Stimulated activated CD4-positive, alpha-beta T cell treated with anti-CD3 and anti-CD28 coated beads, Interleukin-1b, Interleukin-23, amount 100 ng/mL, for 48 hours (primary cell): ENCODE data around the gene BCAM.
A peak's percentile ranks its signal among the peaks of the same experiment; 100 is the strongest.
"Not testable (repeated sequence)": the region's sequence is repeated elsewhere in the genome, so short reads cannot be mapped to it uniquely, and the experiment has no call there.

Source experiments
- DNase-seq: peaks from one replicate; pipeline ENCODE4 v3.0.0-alpha.2; 2020

The BCAM gene

DNA sequence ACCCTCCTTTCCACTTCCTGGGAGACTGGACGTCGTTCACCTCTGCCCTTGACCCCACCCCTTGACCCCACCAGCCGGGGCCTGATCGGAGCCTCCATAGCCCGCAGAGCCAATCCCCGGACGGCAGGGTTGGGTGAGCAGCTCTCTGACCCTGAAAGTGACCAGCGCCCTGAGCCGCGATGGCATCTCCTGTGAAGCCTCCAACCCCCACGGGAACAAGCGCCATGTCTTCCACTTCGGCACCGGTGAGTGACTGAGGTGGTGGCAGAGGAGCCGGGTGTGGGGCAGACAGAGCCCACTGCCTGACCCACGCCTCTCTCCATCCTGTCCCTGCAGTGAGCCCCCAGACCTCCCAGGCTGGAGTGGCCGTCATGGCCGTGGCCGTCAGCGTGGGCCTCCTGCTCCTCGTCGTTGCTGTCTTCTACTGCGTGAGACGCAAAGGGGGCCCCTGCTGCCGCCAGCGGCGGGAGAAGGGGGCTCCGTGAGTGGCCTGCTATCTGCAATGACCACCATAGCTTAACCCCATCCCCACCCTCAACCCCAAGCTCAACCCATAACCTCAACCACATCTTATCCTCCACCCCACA lies 10.4 kb downstream of the BCAM start:
- no peak for DNase-seq

DNA sequence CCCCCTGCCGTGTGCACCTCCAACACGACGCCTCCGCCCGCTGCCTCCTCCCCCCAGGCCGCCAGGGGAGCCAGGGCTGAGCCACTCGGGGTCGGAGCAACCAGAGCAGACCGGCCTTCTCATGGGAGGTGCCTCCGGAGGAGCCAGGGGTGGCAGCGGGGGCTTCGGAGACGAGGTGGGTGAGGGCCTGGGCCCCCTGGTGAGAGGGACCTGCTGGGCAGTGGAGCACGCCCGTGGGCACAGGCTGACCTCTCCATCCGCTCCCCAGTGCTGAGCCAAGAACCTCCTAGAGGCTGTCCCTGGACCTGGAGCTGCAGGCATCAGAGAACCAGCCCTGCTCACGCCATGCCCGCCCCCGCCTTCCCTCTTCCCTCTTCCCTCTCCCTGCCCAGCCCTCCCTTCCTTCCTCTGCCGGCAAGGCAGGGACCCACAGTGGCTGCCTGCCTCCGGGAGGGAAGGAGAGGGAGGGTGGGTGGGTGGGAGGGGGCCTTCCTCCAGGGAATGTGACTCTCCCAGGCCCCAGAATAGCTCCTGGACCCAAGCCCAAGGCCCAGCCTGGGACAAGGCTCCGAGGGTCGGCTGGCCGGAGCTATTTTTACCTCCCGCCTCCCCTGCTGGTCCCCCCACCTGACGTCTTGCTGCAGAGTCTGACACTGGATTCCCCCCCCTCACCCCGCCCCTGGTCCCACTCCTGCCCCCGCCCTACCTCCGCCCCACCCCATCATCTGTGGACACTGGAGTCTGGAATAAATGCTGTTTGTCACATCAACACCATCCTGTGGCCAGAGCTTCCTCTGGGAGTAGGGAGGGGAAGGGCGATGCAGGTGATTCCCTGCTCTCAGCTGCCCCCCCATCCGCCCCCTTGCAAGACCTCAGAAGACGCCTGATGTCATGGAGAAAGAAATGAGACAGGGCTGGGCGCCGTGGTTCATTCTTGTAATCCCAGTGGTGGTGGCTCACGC lies 12.0 kb downstream of the BCAM start:
- no peak for DNase-seq

DNA sequence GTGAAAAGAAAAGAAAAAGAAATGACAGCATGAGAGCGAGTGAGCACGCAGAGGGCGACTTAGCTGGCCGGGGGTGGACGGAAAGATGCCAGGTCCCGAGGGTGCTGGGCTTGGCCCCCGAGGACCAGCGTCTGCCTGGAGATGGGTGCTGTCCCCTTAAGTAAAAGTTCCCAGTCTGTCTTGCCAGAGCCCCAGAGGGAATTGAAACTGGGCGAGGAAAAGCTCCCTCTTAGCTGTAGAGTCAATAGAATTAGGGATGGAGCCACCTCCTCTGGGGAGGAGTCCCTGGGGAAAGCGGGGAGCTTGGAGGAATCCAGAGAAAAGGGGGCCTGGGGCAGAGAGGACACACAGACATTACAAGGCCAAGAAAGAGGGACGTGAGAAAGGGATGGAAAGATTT lies 13.3 kb downstream of the BCAM start:
- DNase-seq = no peak

DNA sequence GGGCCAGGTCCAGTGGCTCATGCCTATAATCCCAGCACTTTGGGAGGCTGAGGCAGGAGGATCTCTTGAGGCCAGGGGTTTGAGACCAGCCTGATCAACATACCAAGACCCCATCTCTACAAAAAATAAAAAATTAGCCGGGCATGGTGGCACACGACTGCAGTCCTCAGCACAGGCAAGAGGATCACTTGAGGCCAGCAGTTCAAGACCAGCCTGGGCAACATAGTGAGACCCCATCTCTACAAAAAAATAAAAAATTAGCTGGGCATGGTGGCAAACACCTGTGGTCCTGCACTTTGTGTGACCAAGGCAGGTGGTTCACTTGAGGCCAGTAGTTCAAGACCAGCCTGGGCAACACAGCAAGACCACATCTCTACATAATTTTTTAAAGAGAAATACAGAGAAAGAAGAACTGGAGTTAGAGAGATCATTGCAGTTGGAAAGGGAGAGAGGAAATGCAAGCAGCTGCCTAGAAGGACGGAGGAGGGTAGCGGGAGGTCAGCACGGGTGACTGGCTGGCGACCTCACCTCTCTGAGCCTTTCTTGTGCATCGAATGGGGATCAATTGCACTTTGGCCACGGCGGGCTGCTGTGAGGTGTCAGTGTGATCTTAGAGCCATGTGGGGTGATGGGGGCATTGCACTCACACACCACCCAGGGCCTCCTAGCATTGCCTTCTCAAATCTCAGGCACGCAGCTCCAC lies 13.9 kb downstream of the BCAM start:
- DNase-seq = no peak

DNA sequence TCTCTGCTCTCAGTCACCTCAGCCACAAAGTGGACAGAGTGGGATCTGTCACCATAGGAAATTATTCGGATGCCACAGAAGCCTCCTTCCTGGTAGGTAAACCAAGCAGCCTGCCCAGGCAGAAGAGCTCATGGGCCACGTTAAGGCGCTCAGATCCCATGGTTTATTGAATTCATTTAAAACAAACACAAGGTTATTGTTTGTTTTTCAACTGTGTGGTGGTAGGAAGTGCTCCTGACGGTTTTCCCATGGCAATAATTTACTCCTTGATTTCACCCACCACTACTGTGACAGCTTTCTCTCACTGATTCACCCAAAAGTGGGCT lies 14.4 kb downstream of the BCAM start:
- DNase-seq = no peak

DNA sequence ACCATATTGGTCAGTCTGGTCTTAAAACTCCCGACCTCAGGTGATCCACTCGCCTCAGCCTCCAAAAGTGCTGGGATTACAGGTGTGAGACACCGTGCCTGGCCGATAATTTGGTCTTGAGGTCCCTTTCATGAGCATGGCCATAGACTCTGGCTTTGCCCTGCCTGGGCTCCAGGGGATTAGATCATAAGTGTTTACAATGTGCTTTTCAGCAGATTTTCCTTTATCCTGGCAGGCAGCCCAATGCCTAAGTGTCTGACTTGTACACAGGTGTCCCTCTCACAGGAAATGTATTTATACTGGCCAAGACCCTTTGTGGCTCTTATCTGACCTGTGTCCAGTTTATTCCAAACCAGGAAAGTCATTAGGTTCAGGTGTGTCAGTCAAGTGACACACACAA lies 15.9 kb downstream of the BCAM start:
- no peak for DNase-seq

DNA sequence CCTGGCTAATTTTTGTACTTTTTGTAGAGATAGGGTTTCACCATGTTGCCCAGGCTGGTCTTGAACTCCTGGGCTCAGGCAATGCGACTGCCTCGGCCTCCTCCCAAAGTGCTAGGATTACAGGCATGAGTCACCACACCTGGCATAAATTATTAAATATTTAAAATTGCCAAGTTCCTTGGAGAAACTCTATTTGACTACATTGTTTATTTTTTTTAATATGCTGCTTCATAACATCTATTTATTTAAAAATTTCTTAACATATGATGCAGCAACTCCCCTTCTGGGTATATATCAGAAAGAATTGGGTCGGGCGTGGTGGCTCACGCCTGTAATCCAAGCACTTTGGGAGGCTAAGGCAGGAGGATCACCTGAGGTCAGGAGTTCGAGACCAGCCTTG lies 24.0 kb downstream of the BCAM start:
- DNase-seq = not testable (repeated sequence)

DNA sequence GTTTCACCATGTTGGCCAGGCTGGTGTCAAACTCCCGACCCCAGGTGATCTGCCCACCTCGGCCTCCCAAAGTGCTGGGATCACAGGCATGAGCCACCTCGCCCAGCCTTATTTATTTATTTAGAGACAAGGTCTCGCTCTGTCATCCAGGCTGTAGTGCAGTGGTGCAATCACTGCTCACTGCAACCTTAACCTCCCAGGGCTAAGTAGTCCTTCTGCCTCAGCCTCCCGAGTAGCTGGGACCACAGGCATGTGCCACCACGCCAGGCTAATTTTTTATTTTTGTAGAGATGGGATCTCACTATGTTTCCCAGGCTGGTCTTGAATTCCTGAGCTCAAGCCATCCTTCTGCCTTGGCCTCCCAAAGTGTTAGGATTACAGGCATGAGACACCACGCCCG lies 25.5 kb downstream of the BCAM start:
- not testable (repeated sequence) for DNase-seq

DNA sequence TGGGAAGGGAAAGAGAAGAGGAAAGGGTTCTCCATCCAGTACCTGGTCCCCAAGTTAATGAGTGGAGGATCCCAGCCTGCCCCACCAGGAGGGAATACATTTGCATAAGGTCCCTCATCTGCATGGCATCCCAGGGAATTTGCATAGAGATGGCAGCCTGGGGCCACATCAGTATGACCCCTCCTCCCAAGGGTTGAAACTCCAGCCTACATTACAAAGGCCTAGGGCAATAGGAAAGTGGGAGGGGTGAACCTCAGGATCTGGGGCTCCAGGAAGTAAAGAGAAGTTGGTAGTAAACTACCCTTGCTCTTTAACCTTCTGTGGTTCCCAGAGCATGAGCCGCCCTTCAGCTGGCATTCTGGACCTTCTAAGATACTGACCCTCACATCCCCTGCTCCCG lies 30.4 kb downstream of the BCAM start:
- no peak for DNase-seq

DNA sequence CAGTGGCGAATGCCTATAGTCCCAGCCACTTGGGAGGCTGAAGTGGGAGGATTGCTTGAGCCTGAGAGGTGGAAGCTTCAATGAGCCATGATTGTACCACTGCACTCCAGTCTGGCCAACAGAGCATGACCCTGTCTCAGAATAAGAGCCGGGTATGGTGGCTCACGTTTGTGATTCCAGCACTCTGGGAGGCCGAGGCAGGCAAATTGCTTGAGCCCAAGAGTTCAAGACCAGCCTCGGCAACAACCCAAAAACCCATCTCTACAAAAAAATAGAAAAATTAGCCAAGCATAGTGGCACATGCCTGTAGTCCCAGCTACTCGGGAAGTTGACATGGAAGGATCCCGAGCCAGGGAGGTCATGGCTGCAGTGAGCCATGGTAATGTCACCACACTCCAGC lies 31.9 kb downstream of the BCAM start:
- no peak for DNase-seq

DNA sequence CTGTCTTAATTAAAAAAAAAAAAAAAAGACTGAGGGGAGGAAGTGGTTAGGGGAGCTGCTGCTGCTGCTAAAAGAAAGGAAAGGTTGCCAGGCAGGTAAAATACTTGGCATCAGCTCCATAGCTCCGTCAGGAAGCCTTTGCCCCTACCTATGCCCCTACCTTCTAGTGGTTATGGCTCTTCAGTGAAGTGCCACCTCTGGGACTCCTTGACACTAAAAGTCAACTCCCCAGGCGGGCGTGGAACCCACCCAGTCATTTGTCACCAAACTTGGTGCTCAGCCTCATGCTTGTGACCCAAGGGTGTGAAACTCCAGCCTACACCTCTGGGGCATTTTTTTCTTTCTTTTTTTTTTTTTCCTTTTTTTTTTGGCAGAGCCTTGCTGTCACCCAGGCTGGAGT lies 32.3 kb downstream of the BCAM start:
- no peak for DNase-seq

DNA sequence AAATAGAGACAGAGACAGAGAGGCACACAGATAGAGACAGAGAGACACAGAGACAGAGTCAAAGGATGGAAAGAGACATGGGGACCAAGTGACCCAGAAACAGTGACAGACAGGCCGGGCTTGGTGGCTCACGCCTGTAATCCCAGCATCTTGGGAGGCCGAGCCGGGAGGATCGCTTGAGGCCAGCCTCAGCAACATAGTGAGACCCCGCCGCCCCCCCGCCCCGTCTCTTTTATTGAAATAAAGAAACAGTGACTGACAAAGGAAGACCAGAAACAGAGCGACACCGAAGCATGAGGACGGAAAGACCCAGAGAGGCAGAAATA lies 36.3 kb downstream of the BCAM start:
- DNase-seq = no peak

DNA sequence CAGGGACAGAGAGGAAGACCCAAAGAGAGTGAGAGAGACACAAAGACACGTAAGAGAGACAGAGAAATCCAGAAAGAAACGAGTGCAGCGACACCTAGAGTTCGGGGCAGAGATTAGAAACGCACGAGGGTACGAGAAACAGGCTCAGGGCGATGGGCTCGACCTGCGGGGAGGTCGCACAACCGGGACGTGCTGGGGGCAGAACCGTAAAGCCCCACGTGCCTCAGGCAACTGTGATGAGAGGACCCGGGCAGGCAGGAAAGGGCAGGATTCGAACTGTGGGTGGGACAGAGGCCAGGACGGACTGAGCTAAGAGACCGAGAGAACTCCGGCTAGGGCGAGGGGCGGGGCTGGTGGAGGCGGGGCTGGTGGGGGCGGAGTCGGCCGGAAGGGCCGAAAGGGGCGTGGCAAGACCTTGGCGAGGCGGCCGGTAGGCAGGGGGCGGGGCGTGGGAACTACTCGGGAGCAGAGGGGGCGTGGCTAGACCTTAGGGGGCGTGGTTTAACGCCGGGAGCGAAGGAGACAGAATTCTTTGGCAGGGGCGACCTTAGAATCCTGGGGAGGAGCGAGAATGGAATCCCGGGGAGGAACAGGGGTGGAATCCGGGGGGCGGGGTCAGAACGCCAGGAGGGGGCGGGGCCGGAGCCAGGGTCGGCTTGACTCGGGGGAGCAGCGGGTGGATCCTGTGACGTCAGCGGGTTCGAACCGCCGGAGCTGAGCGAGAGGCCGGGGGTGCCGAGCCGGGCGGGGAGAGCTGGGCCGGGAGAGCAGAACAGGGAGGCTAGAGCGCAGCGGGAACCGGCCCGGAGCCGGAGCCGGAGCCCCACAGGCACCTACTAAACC lies 36.9 kb downstream of the BCAM start, which contains the start of gene NECTIN2:
NECTIN2 (plus strand) TSS at position 686 of the 843 bp plus-strand sequence. CDS start 229 bp downstream, outside the sequence.
- peak; percentile 92 for DNase-seq

DNA sequence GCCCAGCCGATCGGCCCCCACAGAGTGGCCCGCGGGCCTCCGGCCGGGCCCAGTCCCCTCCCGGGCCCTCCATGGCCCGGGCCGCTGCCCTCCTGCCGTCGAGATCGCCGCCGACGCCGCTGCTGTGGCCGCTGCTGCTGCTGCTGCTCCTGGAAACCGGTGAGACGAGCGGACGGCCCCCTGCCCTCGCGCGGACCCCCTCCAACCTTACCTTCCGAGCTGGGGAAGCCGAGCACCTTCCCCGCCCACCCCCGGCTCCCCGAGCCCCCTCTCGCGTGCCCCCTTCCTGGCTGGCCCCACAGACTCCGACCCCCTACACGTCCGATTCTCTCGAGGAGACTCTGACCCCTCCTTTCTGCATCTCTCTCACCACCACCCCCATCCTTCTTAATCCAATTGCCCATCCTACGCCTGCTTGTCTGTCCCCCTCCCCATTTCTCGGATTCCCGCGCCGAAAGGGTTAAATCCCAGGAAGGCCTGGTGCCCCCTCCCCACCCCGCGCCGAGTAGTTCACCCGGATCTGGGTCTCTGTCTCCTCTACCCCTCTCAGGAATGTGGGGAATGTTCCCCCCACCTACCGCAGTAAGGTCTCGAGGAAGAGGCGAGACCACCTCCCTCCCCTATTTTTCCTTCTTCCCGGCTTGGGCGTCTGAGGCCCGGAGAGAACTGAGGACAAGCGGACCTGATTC lies 37.7 kb downstream of the BCAM start:
- no peak for DNase-seq

DNA sequence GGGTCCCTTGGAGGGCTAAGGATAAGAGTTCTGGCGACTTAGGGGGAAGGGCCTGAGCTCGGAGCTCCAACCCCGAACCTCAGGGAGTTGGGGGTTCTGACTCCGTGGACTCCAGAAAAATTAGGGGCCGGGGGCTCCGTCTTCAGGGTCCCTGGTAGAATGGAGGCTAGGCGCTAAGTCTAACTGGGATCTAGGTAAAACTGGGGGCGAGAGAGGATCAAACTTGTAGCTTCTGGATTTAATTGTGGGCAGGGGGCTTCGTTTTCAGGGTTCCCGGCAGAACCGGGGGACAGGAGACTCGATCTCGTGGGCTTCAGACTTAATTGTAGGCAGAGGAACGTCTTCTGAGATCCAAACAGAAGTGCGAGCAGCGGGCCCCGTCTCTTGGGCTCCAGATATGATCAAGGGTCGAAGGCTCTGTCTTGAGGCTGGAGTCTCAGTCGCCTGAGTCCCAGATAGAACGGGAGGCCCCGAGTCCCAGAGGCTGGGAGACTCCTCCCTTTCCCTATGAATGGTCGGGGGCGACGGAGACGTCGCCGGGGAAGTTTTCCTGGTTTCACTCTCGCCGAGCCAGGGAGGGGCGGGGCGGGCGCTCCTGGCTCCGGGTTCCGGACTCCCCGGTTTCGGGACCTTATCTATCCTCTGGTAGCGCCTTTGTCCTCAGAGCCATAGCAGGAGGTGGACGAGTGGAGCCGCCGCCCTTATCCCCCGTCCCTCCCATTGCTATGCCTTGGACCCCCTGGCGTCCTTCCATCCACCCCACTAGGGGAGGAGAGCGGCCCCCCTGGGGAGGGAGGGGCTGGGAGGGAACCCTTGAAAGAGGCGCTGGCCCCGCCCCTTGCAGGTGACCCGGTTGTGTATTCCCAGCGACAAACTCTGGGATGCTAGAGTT lies 38.5 kb downstream of the BCAM start:
- DNase-seq = no peak

DNA sequence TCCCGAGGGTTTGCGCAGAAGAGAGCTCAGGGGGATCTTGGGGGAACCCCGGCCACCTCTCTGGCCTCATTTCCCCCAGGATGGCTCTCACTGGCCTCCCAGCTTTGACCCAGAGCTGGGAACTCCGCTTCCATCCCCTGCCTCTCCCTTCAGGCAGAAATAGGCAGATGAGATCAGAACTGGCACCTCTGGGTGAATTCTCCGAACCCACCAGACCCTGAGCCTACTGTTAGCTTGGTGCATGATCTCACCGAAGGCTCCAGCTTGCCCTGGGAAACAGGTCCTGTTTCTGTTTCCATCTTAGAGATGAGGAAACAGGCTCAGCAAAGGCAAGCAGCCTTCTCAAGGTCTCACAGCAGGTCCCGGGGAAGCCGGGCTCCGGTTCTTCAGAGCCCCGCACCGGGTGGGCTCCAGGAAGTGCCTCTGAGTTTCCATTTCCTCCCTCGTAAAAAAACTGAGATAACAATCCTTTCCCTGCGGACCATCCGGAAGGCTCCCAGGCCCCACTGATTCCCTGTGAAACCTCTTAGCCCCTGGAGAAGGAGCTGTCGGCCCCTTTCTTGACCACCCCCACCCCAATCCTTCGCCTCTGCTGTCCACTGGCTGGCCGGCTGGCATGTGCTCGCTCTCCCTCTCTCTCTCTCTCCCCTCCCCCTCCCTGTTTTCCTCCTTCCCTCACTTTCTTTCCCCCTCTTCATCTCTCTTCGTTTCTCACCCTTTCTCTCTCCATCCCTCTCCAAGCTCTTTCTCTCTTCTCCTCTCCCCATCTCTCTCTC lies 39.3 kb downstream of the BCAM start:
- no peak for DNase-seq

DNA sequence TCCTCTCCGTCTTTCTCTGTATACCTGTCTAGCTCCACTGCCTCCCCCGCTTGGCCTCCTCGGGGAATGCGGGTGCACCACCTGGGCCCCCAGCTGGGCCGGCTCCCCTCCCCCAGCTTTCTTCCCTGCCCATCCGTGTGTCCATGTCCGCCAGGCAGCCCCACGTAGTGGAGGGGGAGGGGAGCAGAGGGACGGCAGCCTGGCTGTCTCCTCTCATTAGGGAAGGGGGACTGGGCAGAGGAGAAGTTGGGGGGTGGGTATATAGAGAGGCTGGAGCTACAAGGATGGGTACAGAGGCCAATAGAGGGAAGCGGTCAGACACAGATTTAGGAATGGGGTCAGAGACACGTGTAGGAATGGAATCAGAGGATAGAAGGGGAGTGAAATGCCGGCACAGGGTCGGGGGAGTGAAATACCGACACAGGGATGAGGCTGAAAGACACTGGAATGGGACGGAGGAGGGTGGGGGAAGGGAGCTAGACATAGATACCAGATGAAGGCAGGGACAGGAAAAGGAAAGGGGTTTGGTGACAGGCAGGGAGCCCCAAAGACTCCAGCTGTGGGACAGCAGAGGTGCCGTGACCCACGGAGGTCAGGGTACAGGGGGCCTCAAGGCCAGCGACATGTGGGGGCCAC lies 40.0 kb downstream of the BCAM start:
- no peak for DNase-seq

DNA sequence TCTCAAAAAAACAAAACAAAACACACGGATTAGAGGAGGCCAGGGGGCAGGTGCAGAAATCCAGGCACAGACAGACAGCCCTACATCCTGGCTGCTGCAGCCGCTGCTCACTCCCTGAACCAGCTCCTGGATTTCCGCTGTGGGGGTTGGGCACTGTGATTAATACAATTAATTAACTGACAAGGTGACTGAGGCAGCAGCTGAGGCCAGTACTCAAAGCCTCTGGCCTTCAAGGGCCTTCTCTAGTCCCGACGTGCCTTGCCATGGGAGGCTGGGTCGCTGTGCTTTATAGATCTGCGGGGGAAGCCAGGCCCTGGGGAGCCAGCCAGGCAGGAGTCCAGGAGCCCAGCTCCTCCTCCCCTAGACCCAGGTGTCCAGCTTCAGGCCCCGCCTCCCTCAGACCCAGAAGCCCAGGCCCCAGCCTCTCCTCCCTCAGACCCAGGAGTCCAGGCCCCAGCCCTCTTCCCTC lies 41.8 kb downstream of the BCAM start:
- no peak for DNase-seq

DNA sequence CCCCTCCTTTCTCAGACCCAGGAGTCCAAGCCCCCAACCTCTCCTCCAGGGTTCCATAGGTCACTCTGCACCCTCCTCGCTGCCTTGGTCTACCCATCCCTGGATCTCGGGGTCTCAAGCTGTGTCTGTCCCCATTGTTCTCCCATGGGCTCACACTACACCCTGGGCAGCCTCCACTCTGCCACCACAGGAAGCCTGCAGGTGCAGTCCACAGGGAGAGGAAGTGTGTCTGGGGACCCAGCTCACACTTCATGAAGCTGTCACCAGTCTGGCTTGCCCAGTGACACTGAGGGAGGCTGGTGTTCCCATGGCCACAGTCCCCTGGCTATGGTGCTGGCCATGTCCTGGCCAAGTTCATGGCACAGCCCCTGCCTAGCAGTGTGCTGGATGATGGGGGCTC lies 42.5 kb downstream of the BCAM start:
- DNase-seq = no peak

DNA sequence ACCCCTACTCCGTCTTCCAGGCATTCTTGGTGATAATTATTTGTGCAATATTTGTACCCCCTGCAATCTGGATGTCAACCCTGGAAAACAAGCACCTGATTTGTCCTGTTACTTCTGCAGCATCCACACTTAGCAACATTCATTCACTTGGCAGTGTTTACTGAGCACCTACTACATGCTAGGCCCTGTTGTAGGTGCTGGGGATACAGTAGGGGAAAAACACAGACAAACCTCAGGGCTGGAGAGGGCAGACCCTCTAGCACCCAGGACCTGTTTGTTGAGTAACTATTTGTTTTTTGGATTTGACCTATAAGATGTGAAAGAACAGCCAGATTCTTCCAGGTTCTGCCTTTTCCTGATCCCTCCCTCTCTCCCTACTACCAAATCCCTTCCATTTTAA lies 46.7 kb downstream of the BCAM start:
- no peak for DNase-seq
